ENCODE measurements around the gene RNF150.
"Not testable (repeated sequence)": the region's sequence is repeated elsewhere in the genome, so short reads cannot be mapped to it uniquely, and the experiment has no call there.

RNF150 gene

GRCh38 chr4:141133146-141133998, at the start of gene RNF150:
TSS of gene RNF150 (minus strand) at chr4:141133469.
- DNase-seq (ENCODE audit: low spot score): no peak

GRCh38 chr4:141180991-141181761, 47.9 kb upstream of the RNF150 start:
- no peak for DNase-seq (ENCODE audit: low spot score)

GRCh38 chr4:141179474-141180373, 46.5 kb upstream of the RNF150 start:
- no peak for DNase-seq (ENCODE audit: low spot score)

- DNase-seq (ENCODE audit: low spot score): no peak
These were observed 43.9 kb upstream of the RNF150 start for GRCh38 chr4:141177171-141177570.

- no peak for DNase-seq (ENCODE audit: low spot score)
These were observed 41.2 kb upstream of the RNF150 start for GRCh38 chr4:141174457-141174856.

GRCh38 chr4:141170671-141171070, 37.4 kb upstream of the RNF150 start:
- DNase-seq (ENCODE audit: low spot score): no peak

- DNase-seq (ENCODE audit: low spot score): no peak
These were observed 36.1 kb upstream of the RNF150 start for GRCh38 chr4:141169391-141169790.

- DNase-seq (ENCODE audit: low spot score): not testable (repeated sequence)
These were observed 31.7 kb upstream of the RNF150 start for GRCh38 chr4:141165001-141165400.

GRCh38 chr4:141159027-141159426, 25.8 kb upstream of the RNF150 start:
- no peak for DNase-seq (ENCODE audit: low spot score)

- DNase-seq (ENCODE audit: low spot score): no peak
These were observed 24.9 kb upstream of the RNF150 start for GRCh38 chr4:141158219-141158618.

GRCh38 chr4:141155586-141155985, 22.3 kb upstream of the RNF150 start:
- no peak for DNase-seq (ENCODE audit: low spot score)

- no peak for DNase-seq (ENCODE audit: low spot score)
These were observed 21.5 kb upstream of the RNF150 start for GRCh38 chr4:141154725-141155124.

GRCh38 chr4:141153751-141154510, 20.7 kb upstream of the RNF150 start:
- DNase-seq (ENCODE audit: low spot score): no peak

GRCh38 chr4:141144207-141144606, 10.9 kb upstream of the RNF150 start:
- DNase-seq (ENCODE audit: low spot score): no peak

GRCh38 chr4:141142423-141142822, 9.2 kb upstream of the RNF150 start:
- DNase-seq (ENCODE audit: low spot score): no peak

- DNase-seq (ENCODE audit: low spot score): no peak
These were observed 7.3 kb upstream of the RNF150 start for GRCh38 chr4:141140391-141141200.

- no peak for DNase-seq (ENCODE audit: low spot score)
These were observed 1.0 kb upstream of the RNF150 start for GRCh38 chr4:141133999-141134995.

GRCh38 chr4:141132709-141133145, 542 bp downstream of the RNF150 start:
- DNase-seq (ENCODE audit: low spot score): no peak

- no peak for DNase-seq (ENCODE audit: low spot score)
These were observed 1.1 kb downstream of the RNF150 start for GRCh38 chr4:141132072-141132708.
